Measurements from ENCODE around the gene MSRB1.
"Not testable (repeated sequence)": the region's sequence is repeated elsewhere in the genome, so short reads cannot be mapped to it uniquely, and the experiment has no call there.

Gene MSRB1

GRCh38 chr16:1959269-1960039 is 16.5 kb upstream of the MSRB1 start, which contains the start of gene NDUFB10:
Gene NDUFB10 (plus strand): TSS chr16:1959538. CDS start chr16:1959625, 87 bp downstream.
- H3K4me1 Mint-ChIP-seq, result peaks cover 27% of the 10 kb centered on the region
- TF ChIP-seq CTCF (IDR thresholded peaks at IDR 0.05; ENCODE audit: unreplicated experiment in 3 of 3), result peak; percentile 42 to 69 (median 45)

GRCh38 chr16:1958715-1959268 is 15.8 kb upstream of the MSRB1 start:
- Mint-ChIP-seq H3K4me3 (peak overlapping the region; percentile 94 to 96 (median 96)), H3K27me3 (ENCODE audit: low read depth) (peaks cover 6% of the 10 kb centered on the region), H3K4me1 (peaks cover 23% of the 10 kb centered on the region), H3K36me3 (ENCODE audit: low read depth) (peaks cover 26% of the 10 kb centered on the region), H3K27ac (peak overlapping the region in 2 of 3 experiments; percentile 54 to 55), H3K9me3 (no peaks in the 10 kb centered on the region)
- TF ChIP-seq CTCF (IDR thresholded peaks at IDR 0.05; ENCODE audit: unreplicated experiment in 3 of 3), result no peak

More at GRCh38 chr16:1959269-1960039, 16.5 kb upstream of the MSRB1 start, which contains the start of gene NDUFB10:
- peak within 1 kb of the TSS; percentile 94 to 96 (median 96) for H3K4me3 Mint-ChIP-seq
- no peaks in the 10 kb centered on the region for H3K9me3 Mint-ChIP-seq
- H3K27me3 Mint-ChIP-seq (ENCODE audit: low read depth), result peaks cover 6% of the 10 kb centered on the region
- peak within 1 kb of the TSS; percentile 59 to 88 (median 73) for H3K27ac Mint-ChIP-seq
- H3K36me3 Mint-ChIP-seq (ENCODE audit: low read depth), result peaks cover 30% of the 10 kb centered on the region

GRCh38 chr16:1958143-1958491 is 15.1 kb upstream of the MSRB1 start:
- peak overlapping the region in 1 of 3 experiments; percentile 31 for H3K4me3 Mint-ChIP-seq
- H3K27me3 Mint-ChIP-seq (ENCODE audit: low read depth); H3K27ac Mint-ChIP-seq; H3K9me3 Mint-ChIP-seq: not testable (repeated sequence)
- peaks cover 17% of the 10 kb centered on the region for H3K4me1 Mint-ChIP-seq
- peaks cover 20% of the 10 kb centered on the region for H3K36me3 Mint-ChIP-seq (ENCODE audit: low read depth)

DNA sequence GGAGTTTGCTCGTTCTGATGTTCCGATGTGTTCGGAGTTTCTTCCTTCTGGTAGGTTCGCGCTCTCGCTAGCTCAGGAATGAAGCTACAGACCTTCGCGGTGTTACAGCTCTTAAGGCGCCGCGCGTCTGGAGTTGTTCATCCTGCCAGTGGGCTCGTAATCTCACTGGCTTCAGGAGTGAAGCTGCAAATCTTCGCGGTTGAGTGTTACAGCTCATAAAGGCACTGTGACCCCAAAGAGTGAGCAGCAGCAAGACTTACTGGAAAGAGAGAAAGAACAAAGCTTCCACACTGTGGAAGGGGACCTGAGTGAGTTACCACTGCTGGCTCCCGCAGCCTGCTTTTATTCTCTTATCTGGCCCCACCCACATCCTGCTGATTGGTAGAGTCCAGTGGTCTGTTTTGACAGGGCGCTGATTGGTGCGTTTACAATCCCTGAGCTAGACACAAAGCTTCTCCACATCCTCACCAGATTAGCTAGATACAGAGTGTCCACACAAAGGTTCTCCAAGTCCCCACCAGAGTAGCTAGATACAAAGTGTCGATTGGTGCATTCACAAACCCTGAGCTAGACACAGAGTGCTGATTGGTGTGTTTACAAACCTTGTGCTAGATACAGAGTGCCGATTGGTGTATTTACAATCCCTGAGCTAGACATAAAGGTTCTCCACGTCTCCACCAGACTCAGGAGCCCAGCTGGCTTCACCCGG is 14.6 kb upstream of the MSRB1 start:
- not testable (repeated sequence) for H3K9me3 Mint-ChIP-seq; H3K27me3 Mint-ChIP-seq (ENCODE audit: low read depth); H3K27ac Mint-ChIP-seq
- H3K4me1 Mint-ChIP-seq, result peaks cover 13% of the 10 kb centered on the region
- peak overlapping the region in 2 of 3 experiments; percentile 31 to 36 for H3K4me3 Mint-ChIP-seq
- peaks cover 16% of the 10 kb centered on the region for H3K36me3 Mint-ChIP-seq (ENCODE audit: low read depth)

- Mint-ChIP-seq H3K4me1 (no peaks in the 10 kb centered on the region), H3K9me3 (no peaks in the 10 kb centered on the region), H3K4me3 (no peak overlapping the region), H3K27me3 (ENCODE audit: low read depth) (no peaks in the 10 kb centered on the region), H3K36me3 (ENCODE audit: low read depth) (no peaks in the 10 kb centered on the region), H3K27ac (no peak overlapping the region)
- no peak for TF ChIP-seq CTCF (IDR thresholded peaks at IDR 0.05; ENCODE audit: unreplicated experiment in 3 of 3)
These were observed 10.7 kb upstream of the MSRB1 start for GRCh38 chr16:1953734-1954133.

- H3K4me3 Mint-ChIP-seq, result no peak overlapping the region
- H3K9me3 Mint-ChIP-seq, result no peaks in the 10 kb centered on the region
- H3K27ac Mint-ChIP-seq, result no peak overlapping the region
- no peaks in the 10 kb centered on the region for H3K27me3 Mint-ChIP-seq (ENCODE audit: low read depth)
- H3K4me1 Mint-ChIP-seq, result no peaks in the 10 kb centered on the region
- no peak for TF ChIP-seq CTCF (IDR thresholded peaks at IDR 0.05; ENCODE audit: unreplicated experiment in 3 of 3)
- H3K36me3 Mint-ChIP-seq (ENCODE audit: low read depth), result no peaks in the 10 kb centered on the region
These were observed 7.6 kb upstream of the MSRB1 start for GRCh38 chr16:1950559-1950958.

Data from nephron (organoid).